ENCODE results near the gene GPR35. TPM values are rescaled to one million over a fixed set of nuclear protein-coding genes. Genes with fewer than 3 reads are reported as not detected.
A peak's percentile ranks its signal among the peaks of the same experiment; 100 is the strongest.

The GPR35 gene
- total and polyA plus RNA-seq, 10 of the 15 experiments (the other 5 are each of a cell fraction or from before 2014, with no cell fraction given), result 0.14 to 1.6 (median 0.75) TPM; not detected in 3

DNA sequence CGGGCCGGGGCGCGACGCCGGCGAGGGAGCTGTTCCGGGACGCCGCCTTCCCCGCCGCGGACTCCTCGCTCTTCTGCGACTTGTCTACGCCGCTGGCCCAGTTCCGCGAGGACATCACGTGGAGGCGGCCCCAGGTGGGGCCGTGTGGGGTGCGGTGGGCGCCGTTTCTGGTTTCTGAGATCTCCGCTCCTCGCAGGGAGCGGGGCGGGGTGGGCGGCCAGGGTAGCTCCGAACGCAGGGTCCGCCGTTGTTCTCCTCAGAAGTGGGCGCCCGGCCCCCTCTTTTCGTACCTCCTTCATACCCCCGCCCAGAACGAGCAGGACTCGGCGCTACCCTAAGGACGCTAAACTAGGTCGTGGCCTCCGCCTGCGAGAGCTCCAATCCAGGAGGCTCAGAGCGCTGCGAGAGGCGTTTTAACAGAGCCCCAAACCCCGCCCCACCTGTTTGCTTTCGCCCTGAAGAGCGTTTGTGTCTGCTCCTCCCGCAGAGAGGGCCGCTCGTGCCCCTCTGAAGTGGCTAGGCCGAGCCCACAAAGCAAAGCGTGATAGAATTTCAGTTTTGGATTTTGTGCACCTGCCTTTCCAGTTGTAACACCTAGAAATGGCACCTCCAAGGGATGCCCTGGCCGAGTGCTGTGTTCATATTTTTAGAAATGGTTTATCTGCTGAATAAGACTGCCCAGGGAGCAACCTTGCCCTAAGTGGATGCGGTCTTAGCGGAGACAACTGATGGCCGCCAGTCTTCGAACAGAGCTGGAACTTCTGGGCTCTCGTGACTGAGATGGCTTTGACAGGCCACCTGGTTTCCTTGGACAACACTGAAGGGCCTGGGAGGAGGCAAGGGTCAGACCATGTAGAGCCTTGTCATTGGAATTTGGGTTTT lies 38.1 kb upstream of the GPR35 start (continued):
- TF ChIP-seq, protein P1, sequence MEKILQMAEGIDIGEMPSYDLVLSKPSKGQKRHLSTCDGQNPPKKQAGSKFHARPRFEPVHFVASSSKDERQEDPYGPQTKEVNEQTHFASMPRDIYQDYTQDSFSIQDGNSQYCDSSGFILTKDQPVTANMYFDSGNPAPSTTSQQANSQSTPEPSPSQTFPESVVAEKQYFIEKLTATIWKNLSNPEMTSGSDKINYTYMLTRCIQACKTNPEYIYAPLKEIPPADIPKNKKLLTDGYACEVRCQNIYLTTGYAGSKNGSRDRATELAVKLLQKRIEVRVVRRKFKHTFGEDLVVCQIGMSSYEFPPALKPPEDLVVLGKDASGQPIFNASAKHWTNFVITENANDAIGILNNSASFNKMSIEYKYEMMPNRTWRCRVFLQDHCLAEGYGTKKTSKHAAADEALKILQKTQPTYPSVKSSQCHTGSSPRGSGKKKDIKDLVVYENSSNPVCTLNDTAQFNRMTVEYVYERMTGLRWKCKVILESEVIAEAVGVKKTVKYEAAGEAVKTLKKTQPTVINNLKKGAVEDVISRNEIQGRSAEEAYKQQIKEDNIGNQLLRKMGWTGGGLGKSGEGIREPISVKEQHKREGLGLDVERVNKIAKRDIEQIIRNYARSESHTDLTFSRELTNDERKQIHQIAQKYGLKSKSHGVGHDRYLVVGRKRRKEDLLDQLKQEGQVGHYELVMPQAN (conservative IDR thresholded peaks at IDR 0.05), result peak; percentile 8
- peak; percentile 36; the same call in 1 of the 2 replicates for TF ChIP-seq BACH1 (IDR thresholded peaks at IDR 0.05; ENCODE audit: borderline replicate concordance)
- TF ChIP-seq ASH2L (IDR thresholded peaks at IDR 0.05; ENCODE audit: borderline replicate concordance, low read depth), result no peak
- no peak for TF ChIP-seq CEBPZ (IDR thresholded peaks at IDR 0.05; ENCODE audit: low read depth, low read length)
- TF ChIP-seq CBX5 (IDR thresholded peaks at IDR 0.05; ENCODE audit: low read depth), result no peak
- 0 out of 2 replicates have a peak, but pooled peaks have one; percentile 20 for TF ChIP-seq ZBTB33 (IDR thresholded peaks at IDR 0.05)
- TF ChIP-seq SMAD1 (IDR thresholded peaks at IDR 0.05; ENCODE audit: low read depth, partially characterized antibody), result no peak
- TF ChIP-seq SRF (IDR thresholded peaks at IDR 0.05; ENCODE audit: low read depth in 2 of 2, low read length in 2 of 2), result no peak
- TF ChIP-seq, protein P2, sequence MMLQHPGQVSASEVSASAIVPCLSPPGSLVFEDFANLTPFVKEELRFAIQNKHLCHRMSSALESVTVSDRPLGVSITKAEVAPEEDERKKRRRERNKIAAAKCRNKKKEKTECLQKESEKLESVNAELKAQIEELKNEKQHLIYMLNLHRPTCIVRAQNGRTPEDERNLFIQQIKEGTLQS (IDR thresholded peaks at IDR 0.05; ENCODE audit: borderline replicate concordance, extremely low read depth, low read depth, low read length), result no peak
- no peak for TF ChIP-seq ZNF217 (IDR thresholded peaks at IDR 0.05)
- no peak for TF ChIP-seq E2F8 (IDR thresholded peaks at IDR 0.05; ENCODE audit: low read depth, partially characterized antibody)
- TF ChIP-seq RBBP5 (conservative IDR thresholded peaks at IDR 0.05), result no peak
- TF ChIP-seq CHD1 (IDR thresholded peaks at IDR 0.05; ENCODE audit: low read depth, low read length), result no peak
- peak; percentile 7; the same call in 1 of the 2 replicates for TF ChIP-seq POLR2A (IDR thresholded peaks at IDR 0.05; ENCODE audit: low read depth, low read length)
- no peak for TF ChIP-seq PAX8 (IDR thresholded peaks at IDR 0.05)
- TF ChIP-seq SIN3A (IDR thresholded peaks at IDR 0.05; ENCODE audit: low read depth, low read length), result no peak

Data from GM12878 (cell line).